Panc1 (cell line): ENCODE results near the gene KCNMA1. TPM values are rescaled to one million over a fixed set of nuclear protein-coding genes. Genes with fewer than 3 reads are reported as not detected.

Source experiments
- ATAC-seq: fragments of 200-7000 bp; cut with Tn5 transposase; 2 replicates; pipeline ENCODE4 v1.9.1; 2020; ENCODE audit warnings: mild to moderate bottlenecking, moderate library complexity
- BruUV-seq: library from RNA; stranded (reverse); fragments of 400-500 nt; replicated peaks from 2 replicates; lab custom pipeline; 2021; lab: Mats Ljungman, UMichigan
- CTCF ChIA-PET: fragments of 300-600 bp; sonication (Branson Sonifier 250); formaldehyde crosslinking; loops from one replicate; lab custom pipeline; 2022; ENCODE audit warnings: antibody characterized with exemption; lab: Charles Lee
- POLR2A ChIA-PET: fragments of 300-600 bp; sonication (Branson Sonifier 250); formaldehyde crosslinking; loops from one replicate; lab custom pipeline; 2022; ENCODE audit warnings: antibody characterized with exemption; lab: Charles Lee
- DNase-seq: peaks from one replicate; pipeline ENCODE4 v3.0.0-alpha.2; 2010; ENCODE audit warnings: low read depth, low spot score
- H3K27ac ChIP-seq: 2 replicates; pipeline ENCODE4 v1.5.1; 2011; ENCODE audit warnings: mild to moderate bottlenecking, low read length, inconsistent platforms
- H3K27me3 ChIP-seq: fragments of 200-500 bp; sonication (Bioruptor generic); 2 replicates; pipeline ENCODE4 v1.6.0; 2014; ENCODE audit warnings: low read length, inconsistent platforms; ENCODE audit not compliant: control insufficient read depth, insufficient read depth
- H3K36me3 ChIP-seq: fragments of 200-500 bp; sonication (Bioruptor generic); 2 replicates; pipeline ENCODE4 v1.5.1; 2014; ENCODE audit warnings: inconsistent platforms, mild to moderate bottlenecking, low read length, moderate library complexity; ENCODE audit not compliant: control insufficient read depth, insufficient read depth
- H3K4me1 ChIP-seq: 2 replicates; pipeline ENCODE4 v1.5.1; 2011; ENCODE audit warnings: inconsistent platforms, mild to moderate bottlenecking, low read length, moderate library complexity; ENCODE audit not compliant: control insufficient read depth, insufficient read depth
- H3K4me3 ChIP-seq, 2 experiments: 2 replicates each; pipeline ENCODE4 v1.5.1; 2011 to 2012; ENCODE audit warnings: low read depth in 2 of 2, low read length in 2 of 2, mild to moderate bottlenecking in 2 of 2, inconsistent platforms in 1 of 2, moderate library complexity in 1 of 2
- H3K9me3 ChIP-seq: fragments of 200-500 bp; sonication (Bioruptor generic); 2 replicates; pipeline ENCODE4 v1.5.1; 2014; ENCODE audit warnings: low read depth, mild to moderate bottlenecking, inconsistent platforms, low read length, moderate library complexity; ENCODE audit not compliant: control insufficient read depth, insufficient read depth
- CTCF ChIP-seq: fragments of 450-650 bp; IDR thresholded peaks from 2 replicates; pipeline ENCODE4 v1.5.1; 2017; ENCODE audit warnings: mild to moderate bottlenecking
- POLR2AphosphoS5 ChIP-seq: IDR thresholded peaks from 2 replicates; pipeline ENCODE4 v1.6.1; 2012; ENCODE audit warnings: mild to moderate bottlenecking, low read depth, low read length, moderate library complexity
- REST ChIP-seq, 2 experiments: IDR thresholded peaks; 2 replicates each; pipeline ENCODE4 v1.6.1; 2011 to 2012; ENCODE audit warnings: low read depth in 2 of 2, control low read depth in 1 of 2, low read length in 1 of 2, mild to moderate bottlenecking in 1 of 2, moderate library complexity in 1 of 2; ENCODE audit not compliant: insufficient read depth in 1 of 2
- SIN3A ChIP-seq: IDR thresholded peaks from 2 replicates; pipeline ENCODE4 v1.6.1; 2012; ENCODE audit warnings: low read depth, mild to moderate bottlenecking, low read length, moderate library complexity, borderline replicate concordance; ENCODE audit not compliant: insufficient read depth
- TCF7L2 ChIP-seq: IDR thresholded peaks from 2 replicates; pipeline ENCODE4 v1.6.1; 2011; ENCODE audit warnings: mild to moderate bottlenecking, low read depth, low read length, inconsistent platforms
- in situ Hi-C: cut with HindIII; loops from 2 replicates; pipeline ENCODE4 v1.10.0; 2016; ENCODE audit warnings: low sequenced_read_pairs, low pct_unique_long_range_greater_than_20kb
- intact Hi-C: fragments of 100-400 bp; cut with micrococcal nuclease; formaldehyde crosslinking; loops from one replicate; pipeline ENCODE4 v1.10.0; 2022; ENCODE audit not compliant: unreplicated experiment
- total RNA-seq: library from RNA; stranded (reverse); gene quantifications from one replicate; pipeline ENCODE4 v1.2.1, GENCODE V29; 2021; ENCODE audit not compliant: unreplicated experiment

Gene KCNMA1
- total RNA-seq, 1 experiment from 2014 or later: 91.9 TPM

- TF ChIP-seq POLR2AphosphoS5: peak; percentile 66
- no peak for TF ChIP-seq TCF7L2
- in situ Hi-C loops: no loop called here
- DNase-seq: peak; percentile 87
Observed at GRCh38 chr10:77628906-77629730, 8.5 kb downstream of the KCNMA1 start.

GRCh38 chr10:77626266-77626935 is 11.2 kb downstream of the KCNMA1 start:
- H3K27me3 ChIP-seq: no peaks in the 10 kb centered on the region
- H3K4me3 ChIP-seq: no peak overlapping the region
- BruUV-seq: no TSS peak
- H3K36me3 ChIP-seq: no peaks in the 10 kb centered on the region
- peaks cover 94% of the 10 kb centered on the region for H3K4me1 ChIP-seq
- ATAC-seq: no peak
- TF ChIP-seq TCF7L2 (peak; percentile 82), CTCF (peak; percentile 20; the same call in 1 of the 2 replicates), SIN3A (no peak), POLR2AphosphoS5 (no peak), REST (IDR thresholded peaks at IDR 0.05; ENCODE audit: insufficient read depth in 1 of 2, low read depth in 2 of 2, low read length in 1 of 2) (no peak)
- no peak for DNase-seq
- intact Hi-C loops: loop anchor here (5.0 kb wide), 1 partner anchor 124 kb away; no protein-coding TSS in a partner anchor
- CTCF ChIA-PET: interaction anchor here (0.6 to 0.7 kb wide), 2 partner anchors 211 to 351 kb away, joined by 3 read pairs; no protein-coding TSS in a partner anchor
- no peaks in the 10 kb centered on the region for H3K9me3 ChIP-seq
- H3K27ac ChIP-seq: peak overlapping the region; percentile 87
- POLR2A ChIA-PET: interaction anchor here (0.8 kb wide), 1 partner anchor 16 kb away, joined by 4 read pairs; no protein-coding TSS in a partner anchor
- in situ Hi-C loops: no loop called here

More at GRCh38 chr10:77628906-77629730, 8.5 kb downstream of the KCNMA1 start:
- CTCF ChIA-PET: interaction anchor here (0.6 kb wide), 1 partner anchor 47 kb away, joined by 3 read pairs; no protein-coding TSS in a partner anchor
- H3K27ac ChIP-seq: peak overlapping the region; percentile 87
- no peaks in the 10 kb centered on the region for H3K9me3 ChIP-seq
- intact Hi-C loops: loop anchor here (5.0 kb wide), 1 partner anchor 127 kb away; no protein-coding TSS in a partner anchor
- TSS peak; percentile 17 for BruUV-seq
- no peaks in the 10 kb centered on the region for H3K27me3 ChIP-seq
- peaks cover 98% of the 10 kb centered on the region for H3K4me1 ChIP-seq
- peak overlapping the region; percentile 20 to 44 for H3K4me3 ChIP-seq
- no peaks in the 10 kb centered on the region for H3K36me3 ChIP-seq
- POLR2A ChIA-PET: interaction anchor here (1.0 kb wide), 1 partner anchor 8 kb away, joined by 3 read pairs; no protein-coding TSS in a partner anchor
- ATAC-seq: peak; percentile 79
